ENCODE data around the gene ZHX3. TPM values are rescaled to one million over a fixed set of nuclear protein-coding genes. Genes with fewer than 3 reads are reported as not detected.
"Not testable (repeated sequence)": the region's sequence is repeated elsewhere in the genome, so short reads cannot be mapped to it uniquely, and the experiment has no call there.

ZHX3 gene
- total RNA-seq, 2 experiments from 2014 or later, result 12.8 to 15.4 TPM

DNA sequence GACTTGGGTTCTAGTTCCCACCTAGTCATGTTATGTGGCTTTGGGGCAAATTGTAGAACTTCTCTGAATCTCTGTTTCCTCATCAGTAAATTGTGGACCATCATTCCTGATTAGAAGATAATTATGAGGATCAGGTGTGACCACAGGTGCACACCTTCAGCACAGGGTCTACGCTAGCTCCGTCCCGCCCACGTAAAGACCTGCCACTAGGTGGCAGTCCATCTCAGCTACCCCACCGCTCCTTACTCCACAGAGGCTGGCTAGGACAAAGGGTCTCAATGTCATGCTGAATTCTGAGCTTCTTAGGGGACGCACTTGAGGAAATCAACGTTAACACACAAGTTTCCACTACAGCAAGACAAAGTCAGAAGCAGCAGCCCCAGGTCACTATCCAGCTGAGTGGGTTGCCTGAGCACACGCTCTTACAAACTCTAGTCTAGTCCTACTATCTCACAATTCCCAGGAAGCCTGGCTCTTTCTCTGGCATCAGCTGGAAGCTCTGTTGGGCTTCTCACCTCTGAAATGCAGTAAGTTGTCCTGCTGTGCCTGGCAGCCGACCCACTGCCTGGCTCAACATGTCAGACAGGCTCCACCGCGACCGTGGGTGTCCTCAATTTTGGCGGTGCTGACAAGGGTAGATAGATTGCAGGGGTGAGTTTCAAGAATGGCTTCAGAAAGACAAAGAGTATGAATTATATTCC is 182.2 kb downstream of the ZHX3 start:
- ChIA-PET CTCF (interaction anchor here (0.8 to 3.5 kb wide), 32 partner anchors 10 to 275 kb away, joined by 3 to 31 read pairs (median 4); partner anchors contain the start of gene LPIN3), POLR2A (interaction anchor here (0.6 to 0.7 kb wide), 3 partner anchors 9 to 22 kb away, joined by 3 to 6 read pairs (median 3); no protein-coding TSS in a partner anchor)
- intact Hi-C loops (cut with DNase I, micrococcal nuclease), result loop anchor here (1.0 to 10.0 kb wide), 5 partner anchors 37 to 479 kb away; partner anchors contain the start of genes CHD6 (in 1 of the 2), LPIN3 (in 1 of the 2) and TOP1 (in 1 of the 2)
- Mint-ChIP-seq H3K4me3 (peak overlapping the region; percentile 73), H3K27ac (peak overlapping the region; percentile 37), H3K9me3 (ENCODE audit: low read depth) (no peaks in the 10 kb centered on the region), H3K4me1 (peaks cover 61% of the 10 kb centered on the region), H3K36me3 (ENCODE audit: low read depth) (peaks cover 18% of the 10 kb centered on the region), H3K27me3 (no peaks in the 10 kb centered on the region)
- ATAC-seq (no peak), DNase-seq (peak; percentile 81)

GRCh38 chr20:41134362-41135186 is 183.0 kb downstream of the ZHX3 start:
- POLR2A ChIA-PET, result interaction anchor here (0.6 to 0.7 kb wide), 2 partner anchors 10 to 23 kb away, joined by 3 to 6 read pairs; no protein-coding TSS in a partner anchor
- intact Hi-C loops (cut with DNase I, micrococcal nuclease), result loop anchor here (1.0 to 10.0 kb wide), 5 partner anchors 38 to 480 kb away; partner anchors contain the start of genes CHD6 (in 1 of the 2), LPIN3 (in 1 of the 2) and TOP1 (in 1 of the 2)
- Mint-ChIP-seq H3K27me3 (no peaks in the 10 kb centered on the region), H3K4me1 (peaks cover 53% of the 10 kb centered on the region), H3K9me3 (ENCODE audit: low read depth) (no peaks in the 10 kb centered on the region), H3K4me3 (no peak overlapping the region), H3K27ac (peak overlapping the region; percentile 86), H3K36me3 (ENCODE audit: low read depth) (peaks cover 13% of the 10 kb centered on the region)
- ATAC-seq (no peak), DNase-seq (no peak)
- CTCF ChIA-PET, result interaction anchor here (0.5 to 3.5 kb wide), 31 partner anchors 10 to 276 kb away, joined by 3 to 31 read pairs (median 5); partner anchors contain the start of gene LPIN3

GRCh38 chr20:41133709-41134361 is 183.7 kb downstream of the ZHX3 start:
- Mint-ChIP-seq H3K27ac (peak overlapping the region; percentile 86), H3K4me1 (peaks cover 49% of the 10 kb centered on the region), H3K9me3 (ENCODE audit: low read depth) (no peaks in the 10 kb centered on the region), H3K36me3 (ENCODE audit: low read depth) (peaks cover 10% of the 10 kb centered on the region), H3K27me3 (no peaks in the 10 kb centered on the region), H3K4me3 (no peak overlapping the region)
- DNase-seq, result peak; percentile 89
- ATAC-seq, result peak; percentile 25
- intact Hi-C loops (cut with DNase I, micrococcal nuclease), result loop anchor here in 1 of 2 experiments (10.0 kb wide), 1 partner anchor 481 kb away; the partner anchor contains the start of gene CHD6
- ChIA-PET CTCF (interaction anchor here (0.5 to 3.5 kb wide), 18 partner anchors 11 to 594 kb away, joined by 3 to 31 read pairs (median 5); partner anchors contain the start of gene LPIN3), POLR2A (no interaction called here)

GRCh38 chr20:41132388-41132775 is 185.1 kb downstream of the ZHX3 start:
- not testable (repeated sequence) for ATAC-seq; H3K36me3 Mint-ChIP-seq (ENCODE audit: low read depth); DNase-seq; H3K9me3 Mint-ChIP-seq (ENCODE audit: low read depth); H3K27me3 Mint-ChIP-seq; H3K4me3 Mint-ChIP-seq
- Mint-ChIP-seq H3K27ac (peak overlapping the region; percentile 86), H3K4me1 (peaks cover 49% of the 10 kb centered on the region)
- intact Hi-C loops (cut with DNase I, micrococcal nuclease), result loop anchor here in 1 of 2 experiments (10.0 kb wide), 1 partner anchor 482 kb away; the partner anchor contains the start of gene CHD6
- POLR2A ChIA-PET, result interaction anchor here (0.7 kb wide), 1 partner anchor 101 kb away, joined by 3 read pairs; no protein-coding TSS in a partner anchor
- CTCF ChIA-PET, result interaction anchor here (0.7 to 1.3 kb wide), 3 partner anchors 10 to 142 kb away, joined by 3 read pairs; no protein-coding TSS in a partner anchor

DNA sequence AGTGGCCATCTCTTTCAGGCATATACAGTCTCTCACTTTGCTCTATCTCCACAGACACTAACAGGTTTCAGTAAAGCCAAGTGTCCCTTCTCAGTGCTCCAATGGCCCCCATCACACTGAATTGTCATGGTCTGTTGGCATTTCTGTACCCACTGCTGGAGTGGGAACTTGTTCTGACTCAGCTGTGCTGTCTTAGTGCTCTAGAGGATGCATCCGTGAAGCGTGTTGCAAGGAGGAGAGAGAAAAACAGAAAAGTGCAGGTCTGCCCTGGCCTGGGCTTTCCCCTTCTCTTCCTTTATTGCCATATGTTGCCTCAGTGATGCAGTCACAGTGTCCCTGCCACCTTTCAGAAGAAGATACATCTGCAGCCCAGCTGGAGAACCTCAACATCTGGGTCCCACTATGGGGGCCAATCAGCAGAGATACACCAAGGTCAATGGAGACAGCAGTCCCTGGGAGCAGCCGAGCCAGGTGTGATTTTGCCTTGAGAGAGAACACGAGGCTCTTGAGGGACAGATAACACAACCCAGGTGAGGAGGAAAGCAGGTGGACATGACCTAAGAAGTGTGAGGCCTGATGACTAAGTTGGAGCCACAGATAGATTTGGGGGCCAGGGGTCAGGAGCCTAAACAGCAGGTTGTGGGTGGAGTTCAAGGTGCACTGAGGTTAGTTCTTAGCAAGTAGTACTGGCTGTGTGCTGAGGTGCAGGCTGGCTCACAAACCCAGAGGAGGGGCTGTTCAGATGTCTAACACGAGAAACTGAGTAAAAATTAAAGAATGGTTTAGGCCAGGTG is 185.7 kb downstream of the ZHX3 start:
- DNase-seq (peak; percentile 53), ATAC-seq (peak; percentile 56)
- ChIA-PET POLR2A (no interaction called here), CTCF (no interaction called here)
- no peaks in the 10 kb centered on the region for H3K27me3 Mint-ChIP-seq
- no peaks in the 10 kb centered on the region for H3K9me3 Mint-ChIP-seq (ENCODE audit: low read depth)
- peaks cover 5% of the 10 kb centered on the region for H3K36me3 Mint-ChIP-seq (ENCODE audit: low read depth)
- intact Hi-C loops (cut with DNase I, micrococcal nuclease), result loop anchor here in 1 of 2 experiments (10.0 kb wide), 1 partner anchor 483 kb away; the partner anchor contains the start of gene CHD6
- H3K4me3 Mint-ChIP-seq, result peak overlapping the region; percentile 22
- H3K4me1 Mint-ChIP-seq, result peaks cover 49% of the 10 kb centered on the region
- H3K27ac Mint-ChIP-seq, result peak overlapping the region; percentile 86

Small RNA genes within 50 kb of the gene (microRNA-seq; reads per million reads assigned to microRNA genes)
- gene MIR6871 (ENCODE audit: borderline replicate concordance), result not detected

Other genes starting within 250 kb of the ZHX3 start
- gene PLCG1, start 180.2 kb downstream of the ZHX3 start, total RNA-seq, result 100 to 1,000 TPM; 185 to 230 TPM
- 1 to 10 TPM; 4.0 TPM for gene LPIN3, start 23.1 kb upstream of the ZHX3 start, total RNA-seq
- gene EMILIN3, start 49.1 kb upstream of the ZHX3 start, total RNA-seq, result under 1 TPM; 0.05 to 0.16 TPM